ENCODE results near the gene SCUBE2.
"Not testable (repeated sequence)": the region's sequence is repeated elsewhere in the genome, so short reads cannot be mapped to it uniquely, and the experiment has no call there.

SCUBE2 gene

GRCh38 chr11:9042488-9042887 lies 48.9 kb downstream of the SCUBE2 start:
- no peak for DNase-seq (ENCODE audit: low read depth in 2 of 2)

DNA sequence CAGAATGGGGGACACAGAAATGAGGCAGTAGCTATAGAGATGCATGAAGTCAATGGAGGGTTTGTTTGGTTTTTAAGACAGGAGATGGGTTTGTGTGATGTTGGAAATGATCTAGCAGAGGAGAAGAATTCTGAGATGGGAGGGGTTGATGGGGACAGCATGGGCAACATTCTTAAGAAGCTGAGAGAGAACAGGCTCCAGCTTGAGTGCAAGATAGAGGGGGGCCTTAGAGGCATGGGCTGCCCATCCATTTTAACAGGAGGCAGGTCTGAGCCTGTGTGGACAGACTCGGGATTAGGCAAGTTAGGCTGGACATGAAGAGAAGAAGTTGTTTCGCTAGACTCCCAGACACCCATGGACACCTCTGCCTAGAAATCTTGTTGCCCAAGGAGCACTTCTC lies 49.7 kb downstream of the SCUBE2 start:
- DNase-seq (ENCODE audit: low read depth in 2 of 2): no peak

DNA sequence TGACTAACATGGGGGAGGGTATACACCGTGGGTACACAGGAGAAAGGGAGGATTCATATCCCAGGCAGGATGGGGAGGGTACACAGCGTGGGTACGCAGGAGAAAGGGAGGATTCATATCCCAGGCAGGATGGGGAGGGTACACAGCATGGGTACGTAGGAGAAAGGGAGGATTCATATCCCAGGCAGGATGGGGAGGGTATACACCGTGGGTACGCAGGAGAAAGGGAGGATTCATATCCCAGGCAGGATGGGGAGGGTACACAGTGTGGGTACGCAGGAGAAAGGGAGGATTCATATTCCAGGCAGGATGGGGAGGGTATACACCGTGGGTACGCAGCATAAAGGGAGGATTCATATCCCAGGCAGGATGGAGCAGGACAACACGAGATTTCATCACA lies 51.0 kb downstream of the SCUBE2 start:
- no peak for DNase-seq (ENCODE audit: low read depth in 2 of 2)

GRCh38 chr11:9039863-9040262 lies 51.5 kb downstream of the SCUBE2 start:
- DNase-seq (ENCODE audit: low read depth in 2 of 2): no peak

- no peak for DNase-seq (ENCODE audit: low read depth in 2 of 2)
These were observed 52.2 kb downstream of the SCUBE2 start for GRCh38 chr11:9039198-9039597.

GRCh38 chr11:9038541-9038940 lies 52.9 kb downstream of the SCUBE2 start:
- no peak for DNase-seq (ENCODE audit: low read depth in 2 of 2)

- no peak for DNase-seq (ENCODE audit: low read depth in 2 of 2)
These were observed 53.4 kb downstream of the SCUBE2 start for GRCh38 chr11:9037963-9038362.

GRCh38 chr11:9037046-9037780 lies 54.2 kb downstream of the SCUBE2 start:
- DNase-seq (ENCODE audit: low read depth in 2 of 2): no peak

DNA sequence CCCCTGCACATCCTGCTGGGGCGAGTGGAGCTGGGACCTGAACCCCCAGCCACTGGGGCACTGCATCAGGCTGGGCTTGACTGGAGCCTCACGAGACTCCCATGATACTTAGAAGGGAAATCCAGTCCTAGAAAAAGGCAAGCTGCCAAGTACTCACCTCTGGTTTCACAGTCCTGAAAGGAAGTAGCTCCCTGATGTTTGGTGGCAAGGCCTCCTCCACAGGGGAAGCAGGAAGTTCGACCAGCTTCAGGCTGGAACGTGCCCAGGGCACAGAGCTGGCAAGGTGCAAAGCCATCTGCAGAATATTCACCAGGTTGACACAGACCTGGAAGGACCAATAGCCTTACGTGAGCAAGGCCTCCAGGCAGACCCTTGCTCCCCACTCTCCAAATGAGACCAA lies 60.8 kb downstream of the SCUBE2 start:
- no peak for DNase-seq (ENCODE audit: low read depth in 2 of 2)

DNA sequence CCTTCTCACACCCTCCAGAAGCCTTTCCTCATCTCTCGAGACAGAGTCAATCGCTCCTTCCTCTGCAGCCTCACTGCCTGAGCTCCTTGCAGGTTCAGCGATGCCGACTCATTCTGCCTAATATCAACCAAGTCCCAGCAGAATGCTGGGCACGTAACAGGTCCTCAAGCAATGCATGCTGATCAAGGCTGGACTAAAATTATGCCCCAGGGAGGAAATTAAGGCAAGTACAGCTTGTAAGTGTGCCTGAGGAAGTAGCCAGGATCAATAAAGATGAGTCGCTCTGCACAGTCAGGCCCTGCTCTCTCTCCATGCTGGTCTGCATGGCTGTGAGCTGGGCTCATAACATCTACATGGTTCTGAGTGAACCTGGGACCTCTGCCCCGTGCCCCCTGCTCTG lies 62.0 kb downstream of the SCUBE2 start:
- DNase-seq (ENCODE audit: low read depth in 2 of 2): no peak

DNA sequence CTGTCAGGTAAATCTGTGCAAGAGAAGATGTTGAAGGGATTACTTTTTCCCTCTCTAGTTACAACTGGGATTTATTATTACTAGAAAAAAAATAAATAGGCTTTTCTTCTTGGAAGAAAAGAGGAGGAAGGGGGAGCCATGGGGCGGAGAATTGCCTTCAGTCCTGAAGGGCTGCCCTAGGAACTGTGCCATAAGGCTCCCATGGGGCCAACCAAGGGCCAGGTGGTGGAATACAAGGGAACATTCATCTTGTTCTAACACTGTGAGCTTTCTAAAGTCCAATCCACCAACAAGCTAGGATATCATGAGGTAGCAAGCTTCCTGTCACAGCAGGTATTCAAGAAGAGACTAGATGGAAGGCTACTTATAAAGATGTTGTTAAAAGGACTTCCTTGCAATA lies 62.8 kb downstream of the SCUBE2 start:
- no peak for DNase-seq (ENCODE audit: low read depth in 2 of 2)

DNA sequence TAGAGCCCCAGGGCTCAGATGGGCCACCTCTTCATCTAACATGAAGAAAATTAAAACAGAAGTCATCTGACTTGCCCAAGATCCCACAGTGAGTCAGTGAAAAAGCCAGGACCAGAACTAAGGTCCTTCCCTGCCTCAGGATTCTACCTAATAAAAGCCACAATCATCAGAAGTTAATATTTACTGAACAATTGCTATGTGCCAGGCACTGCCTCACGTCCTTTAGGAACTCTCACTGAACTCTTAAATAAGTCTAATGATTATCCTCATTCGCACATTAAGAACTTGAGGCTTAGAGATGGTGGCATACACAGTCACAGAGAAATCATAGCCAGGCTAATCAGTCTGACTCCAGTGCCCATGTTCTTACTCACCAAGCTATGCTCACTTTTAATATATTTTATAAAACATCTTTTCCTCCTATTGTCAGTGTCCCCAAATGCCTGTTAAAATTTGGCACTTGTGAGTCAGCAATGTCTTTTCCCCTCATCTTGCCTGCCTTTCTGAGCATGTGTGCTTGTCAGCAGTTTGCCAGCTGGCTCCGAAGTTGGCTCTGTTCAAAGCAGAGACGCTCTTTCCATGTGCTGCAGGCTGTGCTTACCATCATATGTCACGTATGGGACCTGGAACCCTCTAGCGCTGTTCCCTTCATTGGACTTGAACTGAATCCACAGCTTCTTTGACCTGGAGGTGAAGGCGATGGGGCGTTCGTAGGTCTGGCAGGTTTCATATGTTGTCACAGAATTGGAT lies 66.1 kb downstream of the SCUBE2 start:
- no peak for DNase-seq (ENCODE audit: low read depth in 2 of 2)

DNA sequence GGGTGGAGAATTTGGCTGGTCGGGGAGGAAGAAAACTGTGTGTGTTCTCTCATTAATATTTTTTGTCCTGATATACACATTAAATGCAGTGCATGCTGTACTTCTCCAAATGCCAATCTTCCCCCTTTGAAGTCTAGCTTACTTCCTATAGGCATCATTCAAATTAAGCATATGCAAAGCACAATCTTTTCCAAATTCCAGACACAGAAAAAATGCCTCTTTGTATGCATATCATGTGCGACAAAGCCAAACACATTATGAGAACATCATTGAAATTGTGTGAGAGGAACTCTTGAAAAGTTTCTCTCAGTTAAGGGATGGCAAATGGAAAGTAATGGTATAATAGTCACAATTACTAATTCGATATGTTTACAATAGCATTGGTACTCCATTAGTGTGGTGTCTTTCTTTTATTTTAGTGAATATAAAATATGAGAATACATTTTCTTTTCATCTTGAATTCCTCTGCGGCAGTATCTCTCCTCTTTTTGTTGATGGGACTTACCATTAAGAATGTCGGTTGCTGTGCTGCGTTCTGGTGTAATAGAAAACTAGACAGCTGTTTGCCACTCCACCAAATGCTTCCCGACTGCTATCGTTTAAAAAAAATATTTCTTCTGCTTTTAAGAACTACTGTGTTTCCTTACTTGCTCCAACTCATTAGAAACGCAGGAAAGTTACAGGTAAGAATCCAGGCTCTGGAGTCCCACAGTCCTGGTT lies 68.3 kb downstream of the SCUBE2 start:
- no peak for DNase-seq (ENCODE audit: low read depth in 2 of 2)

DNA sequence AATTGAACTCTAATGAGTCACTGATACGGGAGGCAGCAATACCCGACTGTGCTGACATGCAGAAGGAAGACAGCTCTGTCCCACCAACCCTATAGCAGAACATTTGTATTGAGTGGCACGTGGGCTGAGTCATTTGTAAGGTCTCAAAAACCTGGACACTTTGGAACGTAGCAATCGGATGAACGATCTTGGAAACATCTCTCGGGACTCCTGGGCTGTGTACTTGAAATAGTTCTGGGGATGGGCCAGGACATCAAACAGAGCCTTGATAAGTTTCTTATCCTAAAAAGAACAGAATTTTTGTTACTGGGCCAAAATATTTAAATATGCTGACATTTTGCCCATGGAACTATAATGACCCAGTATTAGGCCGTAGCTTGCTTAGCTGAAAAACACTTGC lies 70.5 kb downstream of the SCUBE2 start:
- no peak for DNase-seq (ENCODE audit: low read depth in 2 of 2)

DNA sequence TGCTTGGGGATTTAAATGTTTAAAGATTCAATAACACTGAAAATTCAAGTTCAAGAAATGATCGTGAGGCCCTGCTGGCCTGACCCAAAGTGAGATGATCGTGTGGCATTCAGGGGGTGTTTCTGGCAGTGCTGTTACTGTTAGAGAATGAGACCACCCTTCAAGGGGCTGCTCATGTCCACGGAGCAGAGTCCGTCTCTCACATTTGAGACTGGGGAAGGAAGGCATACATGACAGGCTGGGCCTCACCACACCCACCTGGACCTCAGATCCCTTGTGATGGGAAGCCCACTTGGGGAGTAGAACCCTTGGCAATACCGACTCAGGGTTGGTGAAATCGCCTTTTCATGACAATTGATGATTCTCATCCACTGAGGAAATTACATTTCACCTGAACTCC lies 71.5 kb downstream of the SCUBE2 start:
- DNase-seq (ENCODE audit: low read depth in 2 of 2): no peak

- DNase-seq (ENCODE audit: low read depth in 2 of 2): no peak
These were observed 73.6 kb downstream of the SCUBE2 start for GRCh38 chr11:9017773-9018172.

DNA sequence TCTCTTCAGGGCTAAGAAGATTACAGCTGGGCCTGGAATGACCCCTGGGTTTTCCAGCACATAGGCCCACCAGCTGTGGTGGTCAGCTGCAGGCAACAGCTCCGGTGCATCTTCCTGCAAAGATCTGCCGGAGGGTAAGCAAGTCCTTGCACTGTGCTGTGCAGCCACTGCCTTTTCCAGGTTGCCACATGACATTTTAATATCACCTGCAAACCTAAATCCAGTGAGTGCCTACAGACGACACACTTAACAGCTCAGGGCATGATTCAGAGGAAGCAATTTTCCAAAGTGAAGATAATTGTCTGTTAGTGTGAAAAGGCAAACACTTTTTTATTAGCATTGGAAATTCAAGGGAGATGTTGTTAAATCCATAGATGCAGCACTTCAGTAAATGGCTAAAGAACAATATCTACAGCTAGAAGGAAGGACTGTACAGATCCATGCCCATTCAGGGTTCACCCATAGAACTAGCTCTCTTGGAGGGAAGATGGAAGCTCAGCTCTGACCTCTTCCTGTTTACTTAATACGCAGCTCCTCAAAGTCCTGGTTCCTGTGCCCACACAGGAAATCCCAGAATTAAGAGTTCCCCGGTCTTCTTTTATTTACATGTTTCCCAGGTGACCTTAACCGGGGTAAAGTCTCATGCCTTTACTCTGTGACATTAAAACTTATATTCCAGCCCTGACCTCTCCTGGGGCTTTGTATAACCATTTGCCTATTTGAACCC lies 74.3 kb downstream of the SCUBE2 start:
- no peak for DNase-seq (ENCODE audit: low read depth in 2 of 2)

GRCh38 chr11:9015677-9016076 lies 75.7 kb downstream of the SCUBE2 start:
- peak in 1 of 2 experiments; percentile 17 for DNase-seq (ENCODE audit: low read depth in 2 of 2)

DNA sequence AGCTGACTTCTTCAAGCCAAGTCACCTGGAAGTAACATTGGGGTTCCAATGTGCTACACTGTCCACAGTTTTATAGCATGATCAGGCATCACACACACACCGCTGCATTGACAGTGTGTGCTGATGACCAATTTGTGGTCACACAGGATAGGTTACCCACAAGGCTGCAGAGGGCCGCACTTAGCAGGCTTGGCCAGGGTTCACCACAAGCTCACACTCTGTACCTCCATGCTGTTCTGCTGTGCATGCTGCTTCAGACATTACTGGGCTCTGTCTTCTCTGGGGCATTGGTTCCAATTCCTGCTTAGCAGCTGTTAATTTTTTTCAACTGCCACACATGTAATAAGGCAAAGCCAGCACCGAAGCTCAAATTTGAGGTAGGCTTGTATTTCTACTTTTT lies 76.6 kb downstream of the SCUBE2 start:
- no peak for DNase-seq (ENCODE audit: low read depth in 2 of 2)

- DNase-seq (ENCODE audit: low read depth in 2 of 2): no peak
These were observed 78.0 kb downstream of the SCUBE2 start for GRCh38 chr11:9013373-9013772.

- not testable (repeated sequence) for DNase-seq (ENCODE audit: low read depth in 2 of 2)
These were observed 81.9 kb downstream of the SCUBE2 start for GRCh38 chr11:9009538-9009937.

GRCh38 chr11:9008661-9009060 lies 82.7 kb downstream of the SCUBE2 start:
- no peak for DNase-seq (ENCODE audit: low read depth in 2 of 2)

Data from fibroblast of skin of left biceps (primary cell).